ENCODE data around the gene DUSP15.
A peak's percentile ranks its signal among the peaks of the same experiment; 100 is the strongest.
"Not testable (repeated sequence)": the region's sequence is repeated elsewhere in the genome, so short reads cannot be mapped to it uniquely, and the experiment has no call there.

The DUSP15 gene

DNA sequence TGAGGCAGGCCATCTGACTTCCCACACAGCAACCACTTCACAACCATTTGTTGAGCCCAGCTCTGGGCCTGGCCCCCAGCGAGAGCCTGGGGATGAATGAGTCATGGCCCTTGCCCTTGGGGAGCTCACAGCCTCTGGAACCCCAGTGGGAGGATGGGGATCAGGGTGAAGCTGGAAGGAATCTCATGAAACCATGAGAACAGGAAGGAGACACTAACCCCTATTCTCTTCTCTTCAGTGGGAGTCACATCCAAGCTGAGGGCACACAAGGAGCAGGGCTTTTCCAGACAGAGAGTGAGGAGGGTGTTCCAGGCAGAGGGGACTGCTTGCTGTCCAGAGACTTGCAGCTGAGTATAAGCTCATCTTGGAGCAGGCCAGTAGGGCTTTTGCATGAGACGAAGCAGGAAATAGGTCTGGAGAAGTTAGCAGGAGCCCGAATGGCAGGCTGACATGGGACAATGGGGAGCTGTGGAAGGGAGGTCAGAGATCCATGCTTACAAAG lies 32.4 kb downstream of the DUSP15 start:
- no peak for DNase-seq

DNA sequence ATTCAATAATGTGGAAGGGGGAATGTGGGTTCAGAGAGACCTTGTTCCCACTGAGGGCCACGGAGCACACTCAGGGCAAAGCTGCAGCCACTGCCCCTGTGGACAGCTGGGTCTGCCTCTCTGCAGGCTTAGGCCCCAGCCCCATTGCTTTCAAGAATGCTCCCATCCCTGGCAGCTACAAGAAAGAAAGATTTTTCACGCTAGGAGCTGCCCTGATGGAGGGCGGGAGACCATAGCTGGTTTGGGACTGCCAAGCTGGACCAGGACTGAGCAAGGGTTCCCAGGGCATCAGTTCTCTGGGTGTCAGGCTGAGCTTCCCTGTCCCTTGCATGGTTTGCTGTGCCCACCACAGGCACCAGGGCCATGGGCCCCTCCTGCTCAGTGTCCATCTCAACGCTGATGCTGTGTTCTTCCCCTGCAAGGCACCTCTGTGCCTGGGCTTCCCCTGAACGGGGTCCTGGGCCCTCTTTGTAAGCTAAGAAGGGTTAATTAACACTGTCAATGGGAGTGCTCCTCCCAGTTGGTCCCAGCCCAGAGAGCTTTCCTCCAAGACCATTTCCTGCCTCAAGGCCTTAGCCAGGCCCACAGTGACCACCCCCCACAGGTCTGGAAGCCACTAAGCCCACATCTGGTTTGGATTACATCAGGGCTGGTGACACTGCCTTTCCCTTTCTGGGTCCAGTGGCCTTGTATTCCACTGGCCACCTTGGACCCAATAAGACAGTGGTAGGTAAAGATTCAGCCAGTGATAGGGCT lies 33.3 kb downstream of the DUSP15 start:
- no peak for DNase-seq

DNA sequence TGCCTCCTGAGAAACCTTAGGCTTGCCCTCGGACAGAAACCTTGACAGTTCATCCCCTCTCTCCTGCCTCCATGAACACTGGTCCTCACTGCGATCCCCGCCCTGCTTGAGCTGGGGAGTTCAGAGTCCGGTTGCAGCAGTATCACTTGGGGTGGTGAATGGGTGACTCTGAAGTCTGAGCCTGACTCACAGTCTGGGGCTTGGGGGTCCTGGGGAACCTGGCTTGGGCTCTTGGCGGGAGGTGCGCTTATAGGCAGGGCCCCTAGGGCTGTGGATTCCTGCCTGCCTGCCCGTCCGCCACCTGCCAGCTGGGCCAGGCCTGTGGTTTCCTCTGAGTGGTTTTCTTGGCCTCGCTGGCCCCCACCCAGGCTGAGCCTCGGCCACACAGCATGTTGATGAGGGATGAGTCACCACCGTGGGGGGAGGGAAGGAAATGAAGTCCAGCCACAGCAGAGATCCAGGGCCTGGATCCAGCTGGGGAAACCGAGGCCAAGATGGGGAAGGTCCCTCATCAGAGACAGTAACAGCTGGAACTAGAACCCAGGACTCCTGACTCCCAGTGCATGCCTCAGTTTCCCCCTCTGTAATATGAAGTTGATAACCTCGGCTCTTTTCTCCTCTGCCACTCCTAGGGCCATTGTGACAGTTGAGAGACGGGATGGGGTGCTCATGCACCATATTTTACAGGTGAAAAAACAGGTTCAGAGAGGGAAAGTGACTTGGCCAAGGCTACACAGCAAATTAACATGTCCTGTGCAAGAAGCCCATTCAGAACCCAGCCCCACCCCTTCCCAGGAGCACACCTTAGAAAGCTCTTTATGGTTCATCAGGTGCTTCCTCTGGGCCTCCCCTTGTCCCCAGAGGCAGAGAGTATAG lies 34.1 kb downstream of the DUSP15 start:
- DNase-seq: peak; percentile 95

DNA sequence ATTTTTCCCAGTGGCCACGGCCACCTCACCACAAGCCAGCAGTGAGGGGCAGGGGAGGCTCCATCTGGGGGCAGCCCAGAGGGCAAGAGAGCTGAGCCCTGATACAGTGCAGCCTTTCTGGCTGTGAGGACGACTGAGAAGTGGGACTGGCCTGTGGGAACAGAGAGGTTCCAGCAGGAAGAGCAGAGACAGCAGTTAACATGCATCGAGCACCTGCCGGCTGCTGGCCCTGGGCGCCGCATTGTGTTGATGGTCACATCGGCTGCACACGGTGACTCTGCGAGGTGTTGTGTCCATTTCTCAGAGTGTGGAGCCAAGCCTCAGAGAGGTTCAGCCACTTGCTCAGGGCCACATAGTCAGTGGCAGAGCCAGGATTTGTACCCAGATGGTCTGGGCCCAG lies 34.8 kb downstream of the DUSP15 start:
- peak; percentile 77 for DNase-seq

DNA sequence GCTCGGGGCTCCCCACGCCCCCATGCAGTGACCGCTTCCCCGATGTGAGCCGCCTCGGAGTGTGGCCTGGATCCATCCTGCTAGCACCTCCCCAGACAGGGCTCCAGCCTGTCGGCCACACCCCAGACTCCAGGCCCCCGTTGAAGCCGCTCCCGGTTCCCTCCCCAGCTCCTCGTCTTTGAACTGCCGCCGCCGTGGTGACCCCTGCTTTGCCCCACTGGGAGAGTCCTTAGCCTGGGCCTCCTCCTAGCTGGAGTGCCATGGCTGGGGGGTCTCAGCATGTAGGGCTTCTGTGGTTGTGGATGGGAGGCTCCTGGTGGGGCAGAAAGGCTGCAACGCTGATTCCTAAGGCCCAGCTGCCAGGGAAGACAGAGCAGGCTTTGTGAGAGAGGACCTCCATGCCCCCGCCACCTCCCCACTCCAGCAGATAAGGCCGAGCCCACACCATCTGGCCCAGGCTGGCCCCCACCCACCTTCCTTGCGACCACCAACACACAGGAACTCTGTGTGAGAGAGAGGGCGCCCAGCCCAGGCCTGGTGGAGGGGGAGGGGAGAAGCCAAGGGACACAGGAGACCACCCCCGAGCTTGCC lies 36.3 kb downstream of the DUSP15 start:
- DNase-seq: no peak

DNA sequence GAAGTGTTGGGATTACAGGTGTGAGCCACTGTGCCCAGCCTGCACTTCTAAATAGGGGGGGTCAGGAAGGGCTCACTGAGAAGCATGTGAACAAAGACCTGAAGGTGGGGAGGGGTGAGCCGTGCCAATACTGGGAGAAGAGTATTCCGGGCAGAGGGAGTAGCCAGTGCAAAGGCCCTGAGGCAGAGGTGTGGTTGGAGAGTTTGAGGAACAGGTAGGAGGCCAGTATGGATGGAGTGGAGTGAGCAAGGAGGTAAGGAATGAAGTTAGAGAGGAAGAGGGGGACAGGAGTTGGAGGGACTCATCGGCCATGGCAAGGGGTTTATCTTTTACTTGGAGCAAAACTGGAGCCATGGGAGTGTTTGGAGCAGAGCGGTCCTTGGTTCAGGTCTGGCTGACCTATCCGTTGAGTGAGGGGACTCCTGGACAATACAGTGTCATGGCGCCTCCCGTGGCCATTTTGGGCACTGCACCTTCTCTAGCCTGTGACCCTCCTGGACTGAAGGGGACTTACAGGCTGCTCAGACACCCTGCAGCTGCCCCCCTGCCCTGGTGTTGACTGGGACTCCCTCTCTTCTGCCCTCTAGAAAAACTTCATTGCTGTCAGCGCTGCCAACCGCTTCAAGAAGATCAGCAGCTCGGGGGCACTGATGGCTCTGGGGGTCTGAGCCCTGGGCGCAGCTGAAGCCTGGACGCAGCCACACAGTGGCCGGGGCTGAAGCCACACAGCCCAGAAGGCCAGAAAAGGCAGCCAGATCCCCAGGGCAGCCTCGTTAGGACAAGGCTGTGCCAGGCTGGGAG lies 37.0 kb downstream of the DUSP15 start:
- peak; percentile 73 for DNase-seq

DNA sequence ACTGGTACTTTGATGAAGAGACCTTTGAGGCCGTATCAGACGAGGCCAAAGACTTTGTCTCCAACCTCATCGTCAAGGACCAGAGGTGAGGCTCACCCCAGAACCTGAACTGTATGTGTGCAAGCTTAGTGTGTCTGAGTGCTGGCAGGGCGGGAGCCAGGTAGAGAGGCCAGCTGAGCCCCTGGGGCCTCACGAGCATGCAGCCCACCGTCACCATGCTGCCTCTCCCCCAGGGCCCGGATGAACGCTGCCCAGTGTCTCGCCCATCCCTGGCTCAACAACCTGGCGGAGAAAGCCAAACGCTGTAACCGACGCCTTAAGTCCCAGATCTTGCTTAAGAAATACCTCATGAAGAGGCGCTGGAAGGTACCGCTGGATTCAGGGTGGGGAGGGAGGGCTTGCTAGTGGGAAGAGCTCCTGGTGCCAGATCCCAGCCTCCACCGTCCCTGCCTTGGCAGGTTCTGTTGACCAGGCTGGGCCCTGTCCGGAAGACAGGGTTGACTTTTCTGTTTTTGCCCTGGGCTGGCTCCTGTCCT lies 38.5 kb downstream of the DUSP15 start:
- DNase-seq: no peak

DNA sequence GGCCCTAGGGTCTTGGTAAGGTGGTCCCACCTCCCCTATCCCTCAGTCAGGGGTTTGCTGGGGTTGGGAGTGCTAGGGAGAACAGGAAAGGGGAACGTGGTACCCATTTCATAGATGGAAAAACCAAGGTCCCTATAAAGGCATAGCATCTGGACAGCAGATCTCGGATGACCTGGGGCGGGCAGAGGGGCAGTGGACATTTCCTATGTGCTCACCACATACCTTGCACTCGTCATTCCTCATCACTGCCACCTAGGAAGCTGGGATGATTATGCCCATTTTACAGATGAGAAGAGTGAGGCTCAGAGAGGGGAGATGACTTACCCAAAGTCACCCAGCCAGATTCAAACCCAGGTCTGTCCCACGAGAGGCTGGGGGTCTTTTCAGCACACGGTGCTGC lies 39.1 kb downstream of the DUSP15 start:
- no peak for DNase-seq

DNA sequence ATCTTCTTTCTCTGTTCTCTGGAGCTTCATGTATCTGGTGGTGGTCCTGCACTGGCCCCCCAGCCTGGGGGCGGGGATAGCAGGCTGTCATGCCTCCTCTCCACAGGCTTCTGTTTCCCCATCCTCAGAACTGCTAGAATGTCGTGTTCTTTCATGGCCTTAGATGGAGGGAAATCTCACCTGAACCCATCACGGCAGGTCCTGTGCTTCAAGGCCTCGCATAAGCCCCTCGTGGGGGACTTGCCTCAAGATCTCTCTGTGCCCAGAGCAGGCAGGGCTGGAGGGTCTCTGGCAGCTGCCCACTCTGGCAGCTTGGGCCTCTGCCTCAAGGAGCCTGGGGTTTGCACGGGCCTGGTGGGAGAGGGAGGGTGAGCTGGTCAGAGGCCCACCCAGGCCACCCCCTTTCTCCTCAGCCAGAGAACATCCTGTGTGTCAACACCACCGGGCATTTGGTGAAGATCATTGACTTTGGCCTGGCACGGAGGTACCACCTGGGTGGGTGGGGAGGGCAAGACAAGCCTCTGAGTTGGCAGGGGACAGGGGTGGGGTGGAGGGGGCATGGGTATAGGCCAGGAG lies 39.8 kb downstream of the DUSP15 start:
- DNase-seq: no peak

DNA sequence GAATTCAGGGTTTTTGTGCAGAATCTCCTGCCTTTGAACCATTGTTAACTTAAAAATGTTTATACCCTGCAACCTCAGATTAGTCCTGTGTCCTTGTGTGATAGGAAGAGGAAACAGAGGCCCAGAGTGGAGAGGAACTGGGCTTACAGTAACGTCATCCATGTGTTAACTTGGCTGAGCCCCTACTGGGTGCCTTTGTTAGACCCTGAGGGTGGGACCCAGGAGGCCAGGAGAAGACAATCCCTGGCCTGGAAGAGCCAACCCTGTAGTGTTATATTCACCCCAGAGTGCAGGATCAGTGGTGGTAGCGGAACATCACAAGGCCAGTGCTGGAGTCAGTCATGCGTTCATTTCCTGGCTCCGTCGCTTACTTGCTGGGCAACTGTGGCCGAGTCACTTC lies 40.6 kb downstream of the DUSP15 start:
- DNase-seq: no peak

DNA sequence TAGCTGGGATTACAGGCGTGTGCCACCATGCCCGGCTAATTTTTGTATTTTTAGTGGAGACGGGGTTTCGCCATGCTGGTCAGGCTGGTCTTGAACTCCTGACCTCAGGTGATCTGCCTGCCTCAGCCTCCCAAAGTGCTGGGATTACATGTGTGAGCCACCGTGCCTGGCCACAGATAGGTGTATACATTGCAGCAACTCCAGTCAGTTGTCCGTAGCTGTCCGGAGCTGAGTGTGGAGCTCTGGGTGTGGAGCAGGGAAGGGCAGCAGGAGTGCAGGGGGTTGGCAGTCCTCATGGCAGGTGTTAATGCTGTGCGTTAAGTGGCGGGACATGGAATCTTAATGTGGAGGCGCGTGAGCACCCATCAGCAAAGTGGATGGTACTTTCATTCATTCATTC lies 42.3 kb downstream of the DUSP15 start:
- DNase-seq: not testable (repeated sequence)

DNA sequence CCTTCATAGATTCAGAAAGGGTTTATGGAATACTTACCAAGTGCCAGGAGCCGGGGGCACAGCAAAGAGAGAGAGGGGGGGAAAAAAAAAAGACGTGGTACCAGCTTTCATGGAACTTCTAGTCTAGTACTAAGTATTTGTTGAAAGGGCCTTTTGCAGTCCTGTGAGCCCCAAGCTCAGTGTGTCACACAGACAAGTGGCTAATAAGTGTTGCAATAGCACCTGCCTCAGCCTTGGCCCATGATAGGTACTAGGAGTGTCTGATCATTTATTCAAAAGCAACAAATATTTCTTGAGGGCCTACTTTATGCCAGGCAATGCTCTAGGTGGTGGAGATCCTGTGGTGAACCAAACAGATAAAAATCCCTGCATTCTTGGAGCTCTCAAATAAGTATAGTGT lies 43.3 kb downstream of the DUSP15 start:
- no peak for DNase-seq

DNA sequence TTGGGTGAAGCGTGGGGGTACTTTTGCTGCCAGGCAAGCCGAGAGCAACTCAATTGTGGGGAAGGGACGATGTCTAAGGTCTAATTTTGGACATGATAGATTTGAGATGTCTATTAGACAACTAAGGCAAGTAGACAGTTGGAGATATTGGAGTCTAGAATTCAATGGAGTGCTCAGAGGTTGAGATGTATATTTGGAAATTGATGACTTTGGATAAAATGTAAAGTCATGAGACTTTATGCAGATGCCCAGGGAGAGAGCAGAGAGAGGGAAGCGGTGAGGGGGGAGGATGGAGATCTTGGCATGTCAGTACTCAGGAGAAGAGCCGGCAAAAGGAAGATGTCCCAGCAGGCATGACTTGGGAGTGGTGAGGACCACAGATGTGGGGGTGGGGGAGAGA lies 44.3 kb downstream of the DUSP15 start:
- no peak for DNase-seq

DNA sequence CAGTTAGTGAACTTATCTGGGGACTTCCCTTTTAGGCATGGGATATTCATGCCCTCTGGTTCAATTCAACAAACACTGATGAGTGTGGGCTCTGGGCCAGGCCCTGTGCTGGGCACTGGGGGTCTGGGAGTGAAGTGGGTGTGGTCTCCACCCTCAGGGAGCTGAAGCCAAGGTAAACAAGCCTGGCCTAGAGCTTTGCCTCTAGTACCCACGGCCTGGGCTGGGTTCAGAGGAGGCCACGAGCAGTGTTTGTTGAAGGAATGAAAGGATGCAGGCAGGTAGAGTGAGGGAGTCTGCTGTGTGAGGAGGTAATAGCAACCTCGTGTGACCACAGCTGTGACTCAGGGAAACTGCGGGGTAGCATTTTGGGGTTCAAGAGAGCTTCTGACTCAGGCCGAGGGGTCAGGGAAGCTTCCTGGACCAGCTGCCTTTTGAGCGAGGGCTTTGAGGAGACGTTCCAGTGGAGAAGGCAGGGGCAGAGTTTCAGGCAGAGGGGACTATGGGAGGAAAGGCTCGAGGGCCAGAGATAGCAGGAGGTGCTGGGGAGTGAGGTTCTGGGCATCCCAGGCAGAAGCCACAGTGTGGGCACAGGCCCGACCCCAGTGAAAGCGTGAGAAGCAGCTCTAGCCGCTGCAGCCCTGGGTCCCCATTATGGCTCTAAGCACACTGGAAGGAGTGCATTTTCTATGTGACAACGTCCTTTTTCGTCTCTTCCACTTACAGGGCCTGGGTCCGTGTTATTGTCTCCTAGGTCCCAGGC lies 45.6 kb downstream of the DUSP15 start:
- DNase-seq: no peak

DNA sequence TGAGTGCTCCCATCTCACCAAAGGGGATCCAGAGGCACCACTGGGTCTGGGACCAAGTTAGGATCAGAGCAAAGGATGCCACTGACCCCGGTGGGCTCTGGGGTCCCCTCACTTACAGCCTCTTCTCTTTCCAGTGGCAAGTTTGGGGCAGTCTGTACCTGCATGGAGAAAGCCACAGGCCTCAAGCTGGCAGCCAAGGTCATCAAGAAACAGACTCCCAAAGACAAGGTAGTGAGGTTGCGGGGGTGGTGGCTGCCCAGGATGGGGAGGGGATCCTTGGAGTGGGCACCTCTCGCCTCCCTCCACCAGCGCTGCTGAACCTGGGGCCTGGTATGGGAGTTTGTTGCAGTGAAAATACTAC lies 46.2 kb downstream of the DUSP15 start:
- DNase-seq: no peak

DNA sequence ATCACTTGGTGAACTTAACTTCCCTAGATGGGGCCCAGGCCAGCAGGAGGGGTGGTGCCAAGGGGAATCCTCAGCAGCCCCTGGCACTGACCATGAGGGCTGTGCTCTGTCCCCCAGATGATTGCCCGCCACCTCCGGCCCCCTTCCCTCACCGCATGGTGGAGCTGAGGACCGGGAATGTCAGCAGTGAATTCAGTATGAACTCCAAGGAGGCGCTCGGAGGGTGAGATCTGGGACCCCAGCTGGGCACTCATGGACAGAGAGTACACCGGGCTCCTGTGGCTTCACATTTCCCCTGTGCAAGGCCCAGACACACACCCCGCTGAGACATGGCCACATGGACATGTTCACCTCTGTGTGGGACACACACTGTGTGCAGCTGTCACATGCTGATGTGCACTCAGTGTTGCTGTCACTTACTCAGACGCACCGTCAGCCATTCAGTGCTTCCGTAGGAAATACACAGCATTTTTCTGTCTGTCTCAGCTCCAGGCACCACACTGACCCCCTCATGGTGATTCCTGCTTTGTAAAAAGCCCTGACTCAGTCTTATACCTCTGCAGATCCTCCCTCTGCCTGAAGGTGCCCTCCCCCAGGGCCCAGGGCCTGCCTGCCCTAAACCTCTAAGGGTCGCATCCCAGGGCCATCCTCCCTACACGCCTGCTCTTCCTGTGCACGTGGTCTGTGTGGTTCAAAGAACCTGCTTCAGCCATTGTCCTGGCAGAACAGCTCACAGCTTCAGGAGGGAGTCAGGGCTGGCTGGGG lies 46.8 kb downstream of the DUSP15 start:
- DNase-seq: peak; percentile 29

DNA sequence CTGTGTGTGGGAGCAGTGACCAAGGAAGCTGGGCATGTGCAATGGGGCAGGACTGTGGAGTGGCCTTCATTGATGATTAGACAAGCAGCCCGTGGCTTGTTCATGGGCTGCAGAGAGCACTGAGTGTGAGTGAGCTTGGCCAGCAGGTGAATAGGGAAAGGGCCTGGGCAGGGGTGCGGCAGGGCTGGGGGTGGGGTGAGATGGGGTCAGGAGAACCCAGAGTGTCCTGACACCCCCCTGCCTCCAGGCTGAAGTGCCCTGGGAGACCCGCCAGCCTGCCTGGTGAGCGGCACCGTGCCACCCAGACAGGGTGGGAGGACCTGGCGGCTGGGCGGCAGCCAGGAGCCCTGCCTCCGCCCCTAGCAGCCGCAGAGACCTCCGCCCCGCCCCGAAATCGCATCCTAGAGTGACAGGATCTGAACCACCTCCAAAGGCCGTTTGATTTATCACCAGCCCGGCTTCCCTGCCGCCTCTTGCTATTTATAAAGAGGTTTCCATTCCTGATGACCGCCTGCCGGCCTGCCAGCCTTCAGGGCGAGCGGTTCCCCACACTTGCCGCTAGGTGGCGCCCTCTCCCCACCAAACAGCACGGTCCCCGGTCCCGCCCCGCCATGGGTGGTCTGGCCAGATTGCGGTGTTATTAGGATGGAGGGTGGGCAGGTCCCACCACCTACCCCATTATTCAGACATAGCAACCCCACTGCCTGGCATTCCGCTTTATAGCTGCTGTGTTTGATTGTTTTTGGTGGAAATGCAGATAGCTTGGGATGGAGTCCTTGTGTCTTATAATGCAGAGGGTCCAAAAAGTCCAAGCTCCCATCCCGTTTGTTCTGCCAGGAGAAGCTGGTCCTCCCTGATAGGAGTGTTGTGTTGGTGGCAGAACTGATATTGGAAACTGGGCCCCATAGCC lies 47.7 kb downstream of the DUSP15 start:
- peak; percentile 87 for DNase-seq

DNA sequence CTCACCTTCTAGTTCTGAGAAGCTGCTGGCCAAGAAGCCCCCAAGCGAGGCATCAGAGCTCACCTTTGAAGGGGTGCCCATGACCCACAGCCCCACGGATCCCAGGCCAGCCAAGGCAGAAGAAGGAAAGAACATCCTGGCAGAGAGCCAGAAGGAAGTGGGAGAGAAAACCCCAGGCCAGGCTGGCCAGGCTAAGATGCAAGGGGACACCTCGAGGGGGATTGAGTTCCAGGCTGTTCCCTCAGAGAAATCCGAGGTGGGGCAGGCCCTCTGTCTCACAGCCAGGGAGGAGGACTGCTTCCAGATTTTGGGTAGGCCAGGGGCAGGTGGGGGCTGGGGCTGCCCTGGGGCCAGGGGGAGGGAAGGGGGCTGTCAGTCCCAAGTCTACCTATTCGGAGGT lies 48.9 kb downstream of the DUSP15 start:
- no peak for DNase-seq

DNA sequence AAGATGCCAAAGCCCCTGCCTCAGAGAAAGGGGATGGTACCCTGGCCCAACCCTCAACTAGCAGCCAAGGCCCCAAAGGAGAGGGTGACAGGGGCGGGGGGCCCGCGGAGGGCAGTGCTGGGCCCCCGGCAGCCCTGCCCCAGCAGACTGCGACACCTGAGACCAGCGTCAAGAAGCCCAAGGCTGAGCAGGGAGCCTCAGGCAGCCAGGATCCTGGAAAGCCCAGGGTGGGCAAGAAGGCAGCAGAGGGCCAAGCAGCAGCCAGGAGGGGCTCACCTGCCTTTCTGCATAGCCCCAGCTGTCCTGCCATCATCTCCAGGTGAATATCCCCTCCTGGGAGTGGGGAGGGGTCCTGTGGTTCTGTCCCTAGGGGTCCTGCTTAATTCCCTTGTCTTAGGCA lies 50.1 kb downstream of the DUSP15 start:
- DNase-seq: no peak
